Measurements from ENCODE around the gene YAP1.

- TF ChIP-seq PATZ1 (CRISPR knock-in tag; IDR thresholded peaks at IDR 0.05; ENCODE audit: borderline replicate concordance) (no peak), ZNF70 (CRISPR knock-in tag; IDR thresholded peaks at IDR 0.05) (no peak), ZC3H10 (CRISPR knock-in tag; IDR thresholded peaks at IDR 0.05) (no peak), RARB (CRISPR knock-in tag; IDR thresholded peaks at IDR 0.05) (no peak), TCF4 (CRISPR knock-in tag; IDR thresholded peaks at IDR 0.05; ENCODE audit: borderline replicate concordance) (no peak), GLIS3 (CRISPR knock-in tag; IDR thresholded peaks at IDR 0.05) (no peak), ZFP3 (CRISPR knock-in tag; IDR thresholded peaks at IDR 0.05) (no peak), ARNTL (CRISPR knock-in tag; IDR thresholded peaks at IDR 0.05; ENCODE audit: borderline replicate concordance, low read depth) (no peak), POU6F1 (CRISPR knock-in tag; IDR thresholded peaks at IDR 0.05; ENCODE audit: borderline replicate concordance, low read depth) (no peak)
These were observed 115.7 kb downstream of the YAP1 start for GRCh38 chr11:102225689-102226568.

Data from SK-N-SH treated with all-trans-retinoic acid at 6 μM for 48 hours (cell line).